Activated T-helper 1 cell treated with anti-CD3 and anti-CD28 coated beads, Interleukin-2, amount 50 U/mL, for 16 hours (primary cell): Measurements from ENCODE around the gene EXOC8.
A peak's percentile ranks its signal among the peaks of the same experiment; 100 is the strongest.

Experiments used
- DNase-seq, 2 donors: peaks; one replicate each; pipeline ENCODE4 v3.0.0-alpha.2; 2020; ENCODE audit warnings: low read depth in 1 of 2, low spot score in 1 of 2

Gene EXOC8

DNA sequence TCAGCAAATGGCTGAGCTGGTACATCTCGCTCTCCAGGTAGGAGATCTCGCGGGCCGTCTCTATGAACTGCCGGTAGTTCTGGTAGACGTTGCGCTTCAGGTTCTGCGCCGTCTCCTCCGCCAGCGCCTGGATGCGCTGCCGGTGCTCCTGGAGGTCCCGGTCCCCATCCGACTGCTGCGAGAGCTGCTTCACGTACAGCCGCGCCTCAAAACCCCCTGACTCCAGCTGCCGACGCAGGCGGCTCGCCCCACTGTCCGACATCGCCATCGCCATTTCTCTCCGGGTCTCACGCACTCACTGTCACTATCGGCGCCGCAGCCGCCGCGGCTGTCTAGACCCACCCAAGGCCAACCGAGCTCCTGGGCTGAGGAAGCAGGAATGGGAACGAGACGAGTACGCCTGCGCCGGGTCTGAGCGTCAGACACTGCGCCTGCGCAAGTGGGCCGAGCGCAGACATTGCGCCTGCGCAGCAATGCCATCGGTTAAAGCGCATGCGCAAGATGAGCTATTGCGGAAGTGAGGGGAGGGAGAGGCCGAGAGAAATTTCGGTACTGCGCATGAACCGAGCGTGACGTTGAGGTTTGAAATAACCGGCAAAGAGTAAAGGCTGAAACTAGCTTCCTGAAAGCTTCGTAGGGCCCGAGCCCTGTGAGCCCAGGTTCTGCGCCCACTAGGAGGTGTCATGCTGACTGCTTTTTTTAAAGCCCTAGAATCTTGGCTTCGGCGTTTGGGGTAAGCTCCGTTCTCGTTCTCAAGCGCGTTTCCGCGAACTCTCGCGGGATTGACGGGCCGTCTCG is at the start of gene EXOC8:
EXOC8 (minus strand) TSS at position 381 of the 798 bp plus-strand sequence; CDS start at position 274, 107 bp downstream.
- DNase-seq, result peak; percentile 93 to 97

DNA sequence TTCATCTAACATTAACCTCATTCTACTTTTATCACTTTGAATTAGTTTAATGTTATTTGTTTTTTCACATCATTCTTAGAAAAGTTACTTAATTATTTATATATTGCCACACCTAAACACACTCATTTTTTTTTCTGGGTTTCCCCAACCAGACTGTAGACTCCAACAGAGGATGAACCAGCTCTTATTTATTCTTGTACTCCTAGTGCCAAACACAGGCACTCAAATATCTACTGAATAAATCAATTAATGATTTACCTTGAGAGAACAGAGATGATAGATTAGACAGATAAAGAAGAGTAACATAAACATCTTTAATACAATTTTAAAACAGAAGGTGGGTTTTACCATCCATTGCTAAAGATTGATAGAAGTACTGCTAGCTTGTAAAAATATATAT is 48.8 kb upstream of the EXOC8 start:
- DNase-seq, result no peak

DNA sequence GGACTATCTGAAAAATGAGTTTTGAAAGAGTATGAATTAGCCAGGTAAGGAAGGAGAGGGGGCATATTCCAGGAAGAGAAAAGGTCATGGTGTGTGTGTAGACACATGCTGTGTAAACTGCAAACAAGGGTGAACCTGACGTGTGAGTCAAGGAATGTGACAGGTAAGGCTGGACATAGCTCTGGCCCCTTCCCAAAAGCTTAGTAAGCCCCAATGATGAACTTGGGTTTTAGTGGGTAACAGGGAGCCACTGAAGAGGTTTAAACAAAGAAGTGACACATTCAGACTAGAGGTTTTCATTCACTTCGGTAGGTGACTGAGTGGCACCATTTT is 47.7 kb upstream of the EXOC8 start:
- DNase-seq, result no peak

- no peak for DNase-seq
Measured at GRCh38 chr1:231384696-231385415, 47.2 kb upstream of the EXOC8 start.

GRCh38 chr1:231383159-231383860 is 45.7 kb upstream of the EXOC8 start:
- no peak for DNase-seq

- no peak for DNase-seq
Measured at GRCh38 chr1:231382426-231382825, 44.8 kb upstream of the EXOC8 start.

DNA sequence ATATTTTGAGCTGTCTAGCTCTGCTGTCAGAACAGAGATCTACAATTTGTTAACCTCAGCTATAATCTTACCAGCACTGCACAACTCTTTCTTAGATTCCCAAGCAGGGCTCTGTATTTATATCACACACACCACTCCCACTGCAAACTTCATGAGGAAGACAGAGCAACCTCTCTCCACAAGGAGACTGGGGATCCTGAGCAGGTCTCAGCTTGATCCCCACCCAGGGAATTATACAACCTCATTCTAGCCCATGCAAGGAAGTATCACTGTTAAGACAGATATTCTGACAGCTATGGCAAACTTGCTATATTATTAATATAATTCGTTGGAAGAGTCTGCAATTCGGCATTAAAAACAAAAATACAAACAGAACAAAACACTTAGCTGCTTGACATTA is 44.1 kb upstream of the EXOC8 start:
- no peak for DNase-seq

GRCh38 chr1:231376875-231377549 is 39.4 kb upstream of the EXOC8 start:
- DNase-seq, result no peak

- no peak for DNase-seq
Measured at GRCh38 chr1:231376101-231376500, 38.4 kb upstream of the EXOC8 start.

- DNase-seq, result no peak
Measured at GRCh38 chr1:231374394-231374793, 36.7 kb upstream of the EXOC8 start.

DNA sequence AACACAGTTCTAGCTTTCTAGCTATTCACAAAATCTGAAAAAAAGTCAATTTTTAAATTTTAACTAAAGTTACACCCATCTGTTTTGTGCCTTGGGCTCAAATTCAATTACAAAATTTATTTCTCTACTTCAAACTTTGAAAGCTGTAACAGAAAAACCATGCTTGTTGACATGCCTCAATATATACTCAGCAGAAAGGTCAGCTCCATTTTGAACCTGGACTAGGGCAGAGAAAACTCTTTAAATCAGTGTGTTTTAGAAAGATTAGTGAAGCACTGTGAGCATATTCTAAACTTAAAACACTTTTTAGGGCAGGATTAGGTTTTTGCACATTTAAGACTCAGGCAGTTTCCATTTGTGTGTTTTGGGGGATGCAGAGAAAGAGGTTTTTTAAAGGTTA is 34.8 kb upstream of the EXOC8 start:
- no peak for DNase-seq

DNA sequence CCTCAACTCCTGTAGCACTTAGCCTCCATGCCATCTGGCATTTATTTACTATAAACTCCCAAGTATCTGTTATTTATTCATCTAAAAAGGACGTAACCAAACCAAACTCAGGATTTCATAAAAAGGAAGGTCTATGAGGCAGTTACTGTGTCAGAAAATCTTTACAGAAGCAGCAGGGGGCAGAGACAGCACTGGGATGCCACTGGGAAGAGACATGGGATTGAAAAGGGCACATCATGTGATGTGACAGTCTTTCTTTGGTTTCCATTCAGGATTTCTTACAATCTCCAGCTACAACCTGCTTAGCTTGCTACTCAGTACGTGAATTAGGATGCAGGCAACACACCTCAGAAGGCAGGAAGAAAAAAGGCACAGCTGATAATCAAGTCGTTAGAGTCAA is 31.6 kb upstream of the EXOC8 start:
- no peak for DNase-seq

- no peak for DNase-seq
Measured at GRCh38 chr1:231364192-231364591, 26.5 kb upstream of the EXOC8 start.

DNA sequence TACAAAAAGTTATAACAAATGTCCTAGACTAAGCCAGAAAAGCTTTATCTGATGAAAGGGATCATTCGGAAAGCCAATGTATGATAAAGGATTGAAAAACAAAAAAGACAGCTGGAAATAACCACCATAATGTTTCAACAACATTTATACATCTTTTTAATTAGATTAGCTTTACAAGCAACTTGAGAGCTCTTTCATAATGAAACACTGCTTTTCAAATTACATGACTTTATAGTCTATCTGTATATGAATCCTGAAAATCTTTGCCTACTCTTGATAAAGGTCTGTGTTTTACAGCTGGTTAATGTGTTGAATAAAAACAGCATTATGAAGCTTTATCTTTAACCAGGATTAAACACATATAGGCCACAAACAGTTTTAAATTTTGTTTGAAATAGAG is 26.0 kb upstream of the EXOC8 start:
- DNase-seq, result no peak

- DNase-seq, result no peak
Measured at GRCh38 chr1:231362325-231362724, 24.7 kb upstream of the EXOC8 start.

- DNase-seq, result no peak
Measured at GRCh38 chr1:231359113-231359512, 21.5 kb upstream of the EXOC8 start.

GRCh38 chr1:231357831-231358354 is 20.2 kb upstream of the EXOC8 start:
- no peak for DNase-seq

DNA sequence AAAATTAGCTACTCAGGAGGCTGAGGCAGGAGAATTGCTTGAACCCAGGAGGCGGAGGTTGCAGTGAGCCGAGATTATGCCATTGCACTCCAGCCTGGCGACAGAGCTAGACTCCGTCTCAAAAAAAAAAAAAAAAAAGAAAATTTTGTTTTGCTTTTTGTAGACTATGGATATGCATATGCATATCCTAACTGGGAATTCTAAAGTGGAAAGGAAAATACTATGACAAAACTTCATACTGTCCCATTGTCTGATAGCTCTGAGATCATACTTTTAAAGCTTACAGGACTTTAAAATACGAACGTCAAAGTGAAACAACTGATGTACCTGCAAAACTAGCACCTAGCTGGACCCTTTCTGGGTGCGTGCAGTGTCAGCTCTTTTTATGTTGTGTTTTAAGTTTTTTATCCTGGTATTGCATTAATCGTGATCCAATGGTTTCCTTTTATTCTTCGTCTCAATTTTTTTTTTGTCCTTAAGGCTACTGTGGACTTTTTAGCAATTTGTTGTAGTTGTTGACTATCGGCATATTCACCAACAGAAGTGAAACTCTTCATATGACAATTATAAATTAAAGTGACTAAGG is 19.6 kb upstream of the EXOC8 start:
- no peak for DNase-seq

DNA sequence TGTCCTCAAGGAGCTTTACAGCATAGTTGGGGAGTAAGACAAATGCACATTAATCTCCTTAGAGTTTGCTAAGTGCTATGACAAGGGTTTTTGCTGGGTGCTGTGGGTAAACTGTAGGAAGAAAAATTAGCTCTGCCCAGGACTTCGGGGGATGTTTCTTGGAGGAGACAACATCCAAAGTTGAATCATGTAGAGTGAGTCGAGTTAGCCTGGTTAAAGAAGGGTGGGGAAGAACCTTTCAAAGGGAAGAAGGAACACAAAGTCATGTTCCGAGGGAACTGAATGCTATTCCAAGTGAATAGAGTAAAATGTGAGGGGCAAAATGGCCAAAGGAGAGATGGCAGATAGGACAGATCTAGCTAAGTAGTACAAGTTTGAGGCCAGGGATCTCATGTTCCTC is 17.5 kb upstream of the EXOC8 start:
- no peak for DNase-seq

GRCh38 chr1:231354330-231355020 is 16.8 kb upstream of the EXOC8 start:
- no peak for DNase-seq
